ENCODE measurements around the gene C5orf24. TPM values are rescaled to one million over a fixed set of nuclear protein-coding genes. Genes with fewer than 3 reads are reported as not detected.
"Not testable (repeated sequence)": the region's sequence is repeated elsewhere in the genome, so short reads cannot be mapped to it uniquely, and the experiment has no call there.

The C5orf24 gene
- total RNA-seq, 1 donor from 2014 or later: 81.7 TPM

- no peak overlapping the region for H3K4me3 Mint-ChIP-seq (ENCODE audit: unreplicated experiment)
- H3K27ac Mint-ChIP-seq (ENCODE audit: unreplicated experiment): no peak overlapping the region
- H3K4me1 Mint-ChIP-seq (ENCODE audit: unreplicated experiment): no peaks in the 10 kb centered on the region
- no peak for DNase-seq (ENCODE audit: extremely low spot score, unreplicated experiment)
- peaks cover 34% of the 10 kb centered on the region for H3K36me3 Mint-ChIP-seq (ENCODE audit: unreplicated experiment)
- no peaks in the 10 kb centered on the region for H3K27me3 Mint-ChIP-seq (ENCODE audit: unreplicated experiment)
- no peaks in the 10 kb centered on the region for H3K9me3 Mint-ChIP-seq (ENCODE audit: unreplicated experiment)
- no peak for TF ChIP-seq CTCF (IDR thresholded peaks at IDR 0.05)
Measured at GRCh38 chr5:134825212-134825611, 20.6 kb upstream of the C5orf24 start.

- H3K27me3 Mint-ChIP-seq (ENCODE audit: unreplicated experiment): no peaks in the 10 kb centered on the region
- H3K36me3 Mint-ChIP-seq (ENCODE audit: unreplicated experiment): peaks cover 7% of the 10 kb centered on the region
- H3K27ac Mint-ChIP-seq (ENCODE audit: unreplicated experiment): peak overlapping the region; percentile 79
- no peaks in the 10 kb centered on the region for H3K9me3 Mint-ChIP-seq (ENCODE audit: unreplicated experiment)
- peak overlapping the region; percentile 11 for H3K4me3 Mint-ChIP-seq (ENCODE audit: unreplicated experiment)
- TF ChIP-seq CTCF (IDR thresholded peaks at IDR 0.05): no peak
- DNase-seq (ENCODE audit: extremely low spot score, unreplicated experiment): no peak
- peaks cover 23% of the 10 kb centered on the region for H3K4me1 Mint-ChIP-seq (ENCODE audit: unreplicated experiment)
Measured at GRCh38 chr5:134833340-134834032, 12.3 kb upstream of the C5orf24 start.

GRCh38 chr5:134835623-134836022 lies 10.1 kb upstream of the C5orf24 start:
- Mint-ChIP-seq H3K27me3 (ENCODE audit: unreplicated experiment) (no peaks in the 10 kb centered on the region), H3K27ac (ENCODE audit: unreplicated experiment) (peak overlapping the region; percentile 79), H3K36me3 (ENCODE audit: unreplicated experiment) (peaks cover 10% of the 10 kb centered on the region), H3K4me1 (ENCODE audit: unreplicated experiment) (peaks cover 23% of the 10 kb centered on the region), H3K4me3 (ENCODE audit: unreplicated experiment) (no peak overlapping the region), H3K9me3 (ENCODE audit: unreplicated experiment) (no peaks in the 10 kb centered on the region)
- no peak for TF ChIP-seq CTCF (IDR thresholded peaks at IDR 0.05)
- DNase-seq (ENCODE audit: extremely low spot score, unreplicated experiment): no peak

- TF ChIP-seq CTCF (IDR thresholded peaks at IDR 0.05): no peak
- no peak overlapping the region for H3K4me3 Mint-ChIP-seq (ENCODE audit: unreplicated experiment)
- peaks cover 4% of the 10 kb centered on the region for H3K36me3 Mint-ChIP-seq (ENCODE audit: unreplicated experiment)
- no peaks in the 10 kb centered on the region for H3K27me3 Mint-ChIP-seq (ENCODE audit: unreplicated experiment)
- no peaks in the 10 kb centered on the region for H3K9me3 Mint-ChIP-seq (ENCODE audit: unreplicated experiment)
- peaks cover 20% of the 10 kb centered on the region for H3K4me1 Mint-ChIP-seq (ENCODE audit: unreplicated experiment)
- no peak overlapping the region for H3K27ac Mint-ChIP-seq (ENCODE audit: unreplicated experiment)
- DNase-seq (ENCODE audit: extremely low spot score, unreplicated experiment): no peak
Measured at GRCh38 chr5:134837530-134838181, 8.1 kb upstream of the C5orf24 start.

- not testable (repeated sequence) for H3K4me3 Mint-ChIP-seq (ENCODE audit: unreplicated experiment); H3K9me3 Mint-ChIP-seq (ENCODE audit: unreplicated experiment); H3K27ac Mint-ChIP-seq (ENCODE audit: unreplicated experiment); H3K36me3 Mint-ChIP-seq (ENCODE audit: unreplicated experiment); H3K27me3 Mint-ChIP-seq (ENCODE audit: unreplicated experiment); DNase-seq (ENCODE audit: extremely low spot score, unreplicated experiment)
- H3K4me1 Mint-ChIP-seq (ENCODE audit: unreplicated experiment): peaks cover 14% of the 10 kb centered on the region
Measured at GRCh38 chr5:134838361-134838760, 7.4 kb upstream of the C5orf24 start.
